OCI-LY3 (cell line): ENCODE measurements around the gene PCDHGB3.

Experiments used
- CTCF ChIP-seq: fragments of 200-600, 300-600 bp; sonication (generic); IDR thresholded peaks from 2 replicates; pipeline ENCODE4 v1.5.1; 2014; ENCODE audit warnings: antibody characterized with exemption, low read length, low read depth
- EZH2phosphoT487 ChIP-seq: fragments of 200-600 bp; shearing (Covaris generic); IDR thresholded peaks from 2 replicates; pipeline ENCODE4 v1.6.1; 2018; ENCODE audit warnings: antibody characterized with exemption, mixed run types, low read depth

- TF ChIP-seq CTCF (no peak), EZH2phosphoT487 (no peak)
Observed at GRCh38 chr5:141343953-141344463, 26.0 kb upstream of the PCDHGB3 start.
